ENCODE results near the gene AOC3. TPM values are rescaled to one million over a fixed set of nuclear protein-coding genes. Genes with fewer than 3 reads are reported as not detected.

The AOC3 gene
- total and polyA plus RNA-seq, 2 of the 4 experiments (the other 2 are of a cell fraction) = 0.17 TPM; not detected in 1

DNA sequence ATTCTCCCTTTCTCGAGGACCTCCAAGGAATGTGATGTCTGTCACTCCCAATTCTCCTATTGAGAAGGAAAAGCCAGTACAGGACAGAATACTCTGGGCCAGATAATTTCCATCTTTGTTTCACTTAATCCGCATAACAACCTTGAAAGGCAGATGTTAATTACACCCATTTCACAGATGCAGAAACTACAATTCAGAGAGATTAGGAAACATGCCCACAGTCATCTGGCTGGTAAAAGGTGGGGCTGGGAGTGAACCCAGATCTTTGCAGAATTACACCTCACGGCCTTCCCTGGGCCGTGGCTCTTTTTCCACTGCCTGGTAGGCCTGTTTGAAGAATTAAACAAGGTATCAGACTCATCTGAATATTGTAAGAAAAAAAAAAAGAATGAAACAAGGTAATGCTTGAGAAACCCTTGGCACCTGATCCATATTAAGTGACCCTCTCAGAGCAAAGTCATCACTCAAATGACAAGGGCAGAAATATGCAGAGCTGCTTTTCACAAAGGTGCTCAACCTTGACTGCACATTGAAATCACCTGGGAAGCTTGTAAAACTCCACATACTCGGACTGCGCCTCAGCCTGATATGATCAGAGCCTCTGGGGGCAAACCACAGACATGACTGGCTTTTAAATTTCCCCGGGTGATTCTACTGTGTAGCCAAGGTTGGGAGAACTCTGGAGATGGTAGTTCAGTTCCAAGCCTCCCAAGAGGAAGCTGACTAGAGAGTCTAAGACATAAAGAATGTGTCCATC lies 33.0 kb downstream of the AOC3 start:
- Histone ChIP-seq H2AFZ (replicated peaks; ENCODE audit: low read length, poor library complexity) (no peak overlapping the region), H3K79me1 (ENCODE audit: low read depth in 1 of 2, low read length in 2 of 2) (no peaks in the 10 kb centered on the region), H3K23ac (ENCODE audit: low read depth, low read length) (no peak overlapping the region), H3K4me1 (ENCODE audit: control insufficient read depth, insufficient read depth, low read length) (peaks cover 2% of the 10 kb centered on the region; the same call in 1 of the 2 replicates), H3K27me3 (ENCODE audit: control insufficient read depth, insufficient read depth, low read length) (peaks cover 19% of the 10 kb centered on the region), H3K9me3 (ENCODE audit: control insufficient read depth, insufficient read depth, low read length) (no peaks in the 10 kb centered on the region), H3K4ac (ENCODE audit: low read depth, low read length) (no peak overlapping the region), H2AK5ac (ENCODE audit: low read depth, low read length) (no peak overlapping the region), H4K8ac (ENCODE audit: low read depth in 2 of 2, low read length in 2 of 2) (no peak overlapping the region), H3K56ac (ENCODE audit: extremely low read depth, insufficient read depth, low read length) (no peak overlapping the region), H3K27ac (ENCODE audit: insufficient read depth, low read length) (no peak overlapping the region), H2BK5ac (ENCODE audit: low read depth, low read length, poor library complexity, severe bottlenecking) (no peak overlapping the region), H2AK9ac (replicated peaks; ENCODE audit: low read depth, low read length, poor library complexity) (no peak overlapping the region), H2BK15ac (ENCODE audit: low read depth, low read length) (no peak overlapping the region), H3K18ac (ENCODE audit: low read depth, low read length) (no peak overlapping the region), H3K9me1 (ENCODE audit: insufficient read depth, low read length) (no peaks in the 10 kb centered on the region; the same call in 1 of the 2 replicates), H2BK20ac (ENCODE audit: low read depth, low read length) (no peak overlapping the region), H3K14ac (replicated peaks; ENCODE audit: low read depth, low read length) (no peak overlapping the region), H3K4me3 (ENCODE audit: insufficient read depth, low read depth, low read length) (no peak overlapping the region), H3K36me3 (ENCODE audit: control insufficient read depth, insufficient read depth, low read length) (no peaks in the 10 kb centered on the region), H2BK120ac (ENCODE audit: low read depth, low read length) (no peak overlapping the region), H4K91ac (ENCODE audit: insufficient read depth, low read depth, low read length) (no peak overlapping the region), H4K20me1 (ENCODE audit: insufficient read depth, low read length) (no peaks in the 10 kb centered on the region), H3K4me2 (ENCODE audit: low read depth, low read length) (no peak overlapping the region), H4K5ac (ENCODE audit: low read depth, low read length) (no peak overlapping the region), H3K9ac (ENCODE audit: low read depth, low read length) (no peak overlapping the region)
- ChIA-PET CTCF (no interaction called here), POLR2A (ENCODE audit: unreplicated experiment) (no interaction called here)
- intact Hi-C loops (cut with micrococcal nuclease) (no loop called here), dilution Hi-C loops (cut with HindIII; ENCODE audit: low sequenced_read_pairs, unreplicated experiment) (no loop called here), in situ Hi-C loops (cut with MboI; ENCODE audit: low sequenced_read_pairs) (loop anchor here (25.0 kb wide), 1 partner anchor 428 kb away; no protein-coding TSS in a partner anchor)
- no TSS peak for BruUV-seq (replicated peaks)
- TF ChIP-seq RFX5 (IDR thresholded peaks at IDR 0.05; ENCODE audit: low read depth, low read length) = no peak
- TF ChIP-seq, protein P1, sequence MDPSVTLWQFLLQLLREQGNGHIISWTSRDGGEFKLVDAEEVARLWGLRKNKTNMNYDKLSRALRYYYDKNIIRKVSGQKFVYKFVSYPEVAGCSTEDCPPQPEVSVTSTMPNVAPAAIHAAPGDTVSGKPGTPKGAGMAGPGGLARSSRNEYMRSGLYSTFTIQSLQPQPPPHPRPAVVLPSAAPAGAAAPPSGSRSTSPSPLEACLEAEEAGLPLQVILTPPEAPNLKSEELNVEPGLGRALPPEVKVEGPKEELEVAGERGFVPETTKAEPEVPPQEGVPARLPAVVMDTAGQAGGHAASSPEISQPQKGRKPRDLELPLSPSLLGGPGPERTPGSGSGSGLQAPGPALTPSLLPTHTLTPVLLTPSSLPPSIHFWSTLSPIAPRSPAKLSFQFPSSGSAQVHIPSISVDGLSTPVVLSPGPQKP (IDR thresholded peaks at IDR 0.05; ENCODE audit: borderline replicate concordance, low read depth, low read length) = no peak
- TF ChIP-seq, protein P2, sequence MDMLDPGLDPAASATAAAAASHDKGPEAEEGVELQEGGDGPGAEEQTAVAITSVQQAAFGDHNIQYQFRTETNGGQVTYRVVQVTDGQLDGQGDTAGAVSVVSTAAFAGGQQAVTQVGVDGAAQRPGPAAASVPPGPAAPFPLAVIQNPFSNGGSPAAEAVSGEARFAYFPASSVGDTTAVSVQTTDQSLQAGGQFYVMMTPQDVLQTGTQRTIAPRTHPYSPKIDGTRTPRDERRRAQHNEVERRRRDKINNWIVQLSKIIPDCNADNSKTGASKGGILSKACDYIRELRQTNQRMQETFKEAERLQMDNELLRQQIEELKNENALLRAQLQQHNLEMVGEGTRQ (IDR thresholded peaks at IDR 0.05; ENCODE audit: low read depth, low read length) = no peak
- no peak for TF ChIP-seq SMC3 (IDR thresholded peaks at IDR 0.05; ENCODE audit: low read depth, low read length)
- TF ChIP-seq FOS (IDR thresholded peaks at IDR 0.05; ENCODE audit: low read depth, low read length) = no peak
- TF ChIP-seq POLR2A (IDR thresholded peaks at IDR 0.05; ENCODE audit: low read depth, low read length) = no peak
- no peak for TF ChIP-seq BHLHE40 (IDR thresholded peaks at IDR 0.05; ENCODE audit: low read depth, low read length)
- no peak for TF ChIP-seq MXI1 (IDR thresholded peaks at IDR 0.05; ENCODE audit: borderline replicate concordance, low read depth, low read length)
- TF ChIP-seq RCOR1 (IDR thresholded peaks at IDR 0.05; ENCODE audit: insufficient replicate concordance, low read length) = no peak
- no peak for TF ChIP-seq MAFK (IDR thresholded peaks at IDR 0.05; ENCODE audit: low read depth, low read length)
- no peak for TF ChIP-seq CEBPB (IDR thresholded peaks at IDR 0.05; ENCODE audit: low read depth, low read length)
- WGBS, 2 experiments (ENCODE audit: extremely low coverage in 2 of 2, insufficient read length in 1 of 2) = 83% methylated on average over 2 of the region's 7 CpGs; no CpG with 5 or more reads in 1 of the 2 experiments
- DNase-seq = no peak
- ATAC-seq (ENCODE audit: low read depth) = no peak

All from IMR-90 (cell line).